Measurements from ENCODE around the gene TTC16.
"Not testable (repeated sequence)": the region's sequence is repeated elsewhere in the genome, so short reads cannot be mapped to it uniquely, and the experiment has no call there.

The TTC16 gene

DNA sequence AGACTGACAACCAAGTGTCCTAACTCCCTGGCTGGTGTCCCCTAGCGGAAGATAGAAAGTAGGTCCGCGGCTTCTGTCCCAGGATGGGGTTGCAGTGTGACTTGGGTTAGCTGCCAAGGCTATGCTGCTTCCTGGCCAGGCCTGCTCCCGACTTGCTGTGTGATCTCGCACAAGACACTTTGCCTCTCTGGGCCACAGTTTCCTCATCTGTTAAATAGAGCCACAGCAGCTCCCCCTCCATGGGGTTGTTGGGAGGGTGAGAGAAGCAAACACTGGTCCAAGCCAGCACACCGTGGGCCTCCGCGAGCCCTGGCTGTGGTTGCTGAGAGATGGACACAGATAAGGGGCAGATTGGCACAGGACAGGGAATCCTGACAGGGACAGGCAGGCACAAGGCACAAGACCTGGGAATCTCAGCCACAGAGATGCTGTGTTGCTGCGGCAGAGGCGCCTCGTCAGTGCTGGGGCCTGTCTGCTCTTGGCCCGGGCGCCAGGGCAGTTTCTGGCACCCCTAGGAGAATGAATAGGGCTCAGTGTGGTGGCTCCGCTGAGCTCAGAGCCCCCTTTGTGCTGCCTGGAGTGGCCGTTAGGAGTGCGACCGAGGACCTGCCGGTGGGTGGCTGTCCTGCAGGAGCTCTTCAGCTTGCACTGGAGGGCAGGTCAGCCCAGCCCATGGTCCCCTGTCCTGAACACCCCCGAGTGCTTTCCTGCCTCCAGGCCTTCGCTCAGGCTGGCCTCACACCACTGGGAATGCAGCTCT lies 64.4 kb downstream of the TTC16 start:
- no peak for DNase-seq (ENCODE audit: low read depth in 2 of 3, low spot score in 1 of 3)

DNA sequence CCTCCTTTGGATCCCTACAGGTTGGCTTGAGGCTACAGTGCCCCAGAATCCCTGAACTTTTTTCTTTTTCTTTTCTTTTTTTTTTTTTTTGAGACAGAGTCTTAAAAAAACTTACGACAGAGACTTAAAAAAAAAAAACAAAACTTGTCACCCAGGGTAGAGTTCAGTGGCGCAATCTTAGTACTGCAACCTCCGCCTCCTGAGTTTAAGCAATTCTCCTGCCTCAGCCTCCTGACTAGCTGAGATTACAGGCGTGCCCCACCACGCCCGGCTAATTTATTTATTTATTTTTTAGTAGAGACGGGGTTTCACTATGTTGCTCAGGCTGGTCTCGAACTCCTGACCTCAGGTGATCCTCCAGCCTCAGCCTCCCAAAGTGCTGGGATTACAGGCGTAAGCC lies 65.0 kb downstream of the TTC16 start:
- not testable (repeated sequence) for DNase-seq (ENCODE audit: low read depth in 2 of 3, low spot score in 1 of 3)
